ENCODE measurements around the gene OR52N4. TPM values are rescaled to one million over a fixed set of nuclear protein-coding genes. Genes with fewer than 3 reads are reported as not detected.

Gene OR52N4
- total RNA-seq, 1 experiment from 2014 or later: not detected

Other genes starting within 250 kb of the OR52N4 start
- not detected in 2 replicates for gene UBQLN3, start 244.3 kb upstream of the OR52N4 start, total RNA-seq (2014; rRNA removed; shearing (Covaris generic))
- not detected in 2 replicates for gene UBQLNL, start 237.5 kb upstream of the OR52N4 start, total RNA-seq (2014; rRNA removed; shearing (Covaris generic))
- gene OR52H1, start 205.7 kb upstream of the OR52N4 start, total RNA-seq (2014; rRNA removed; shearing (Covaris generic)): not detected in 2 replicates
- gene OR52B6, start 173.4 kb upstream of the OR52N4 start, total RNA-seq (2014; rRNA removed; shearing (Covaris generic)): not detected in 2 replicates
- gene TRIM6, start 157.6 kb upstream of the OR52N4 start, total RNA-seq (2014; rRNA removed; shearing (Covaris generic)): not detected in 2 replicates
- not detected in 2 replicates for gene TRIM34, start 129.2 kb upstream of the OR52N4 start, total RNA-seq (2014; rRNA removed; shearing (Covaris generic))
- 11.1 and 14.3 TPM in 2 replicates for gene TRIM5, start 69.2 kb upstream of the OR52N4 start, total RNA-seq (2014; rRNA removed; shearing (Covaris generic))
- 1.3 and 1.7 TPM in 2 replicates for gene TRIM22, start 64.5 kb upstream of the OR52N4 start, total RNA-seq (2014; rRNA removed; shearing (Covaris generic))
- not detected in 2 replicates for gene OR56B1, start 17.8 kb upstream of the OR52N4 start, total RNA-seq (2014; rRNA removed; shearing (Covaris generic))
- not detected in 2 replicates for gene OR52N5, start 29.1 kb downstream of the OR52N4 start, total RNA-seq (2014; rRNA removed; shearing (Covaris generic))
- gene OR52N1, start 37.0 kb downstream of the OR52N4 start, total RNA-seq (2014; rRNA removed; shearing (Covaris generic)): not detected in 2 replicates
- gene OR52N2, start 54.7 kb downstream of the OR52N4 start, total RNA-seq (2014; rRNA removed; shearing (Covaris generic)): not detected in 2 replicates
- gene OR52E6, start 87.7 kb downstream of the OR52N4 start, total RNA-seq (2014; rRNA removed; shearing (Covaris generic)): not detected in 2 replicates
- gene OR52E8, start 103.4 kb downstream of the OR52N4 start, total RNA-seq (2014; rRNA removed; shearing (Covaris generic)): not detected in 2 replicates
- gene OR52E4, start 126.4 kb downstream of the OR52N4 start, total RNA-seq (2014; rRNA removed; shearing (Covaris generic)): not detected in 2 replicates
- not detected in 2 replicates for gene OR52E5, start 139.0 kb downstream of the OR52N4 start, total RNA-seq (2014; rRNA removed; shearing (Covaris generic))
- gene OR56A3, start 188.0 kb downstream of the OR52N4 start, total RNA-seq (2014; rRNA removed; shearing (Covaris generic)): not detected in 2 replicates
- not detected in 2 replicates for gene OR56A5, start 214.3 kb downstream of the OR52N4 start, total RNA-seq (2014; rRNA removed; shearing (Covaris generic))
- gene OR52L1, start 232.7 kb downstream of the OR52N4 start, total RNA-seq (2014; rRNA removed; shearing (Covaris generic)): not detected in 2 replicates